ENCODE measurements around the gene IGFL1. TPM values are rescaled to one million over a fixed set of nuclear protein-coding genes. Genes with fewer than 3 reads are reported as not detected.
"Not testable (repeated sequence)": the region's sequence is repeated elsewhere in the genome, so short reads cannot be mapped to it uniquely, and the experiment has no call there.

The IGFL1 gene
- total RNA-seq, 1 donor from 2014 or later = not detected

DNA sequence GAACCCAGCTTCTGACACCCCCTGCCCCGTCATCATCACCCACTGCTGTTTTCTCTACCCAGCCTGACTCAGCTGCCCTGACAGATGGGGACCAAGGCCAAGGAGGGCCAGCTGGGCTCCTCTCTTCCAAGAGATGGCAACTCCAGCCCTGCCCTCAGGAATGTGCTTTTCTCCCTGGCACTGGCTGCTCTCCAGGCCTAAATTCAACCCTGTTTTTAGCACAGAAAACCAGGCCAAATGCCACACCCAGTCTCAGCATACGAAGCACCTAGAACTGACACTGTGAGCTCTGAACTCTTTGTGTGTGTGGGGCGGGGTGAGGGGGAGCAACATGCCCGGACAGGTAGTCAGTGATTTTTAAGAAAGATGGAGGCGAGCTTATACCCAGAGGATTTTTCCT, 23.4 kb upstream of the IGFL1 start:
- H3K4me3 ChIP-seq (ENCODE audit: low read depth, low read length) = no peak overlapping the region
- no peak for DNase-seq (ENCODE audit: low read depth)
- no peaks in the 10 kb centered on the region for H3K36me3 ChIP-seq (ENCODE audit: control insufficient read depth, insufficient read depth, low read length)
- H3K27me3 ChIP-seq (ENCODE audit: control insufficient read depth, insufficient read depth, low read length) = peaks cover 7% of the 10 kb centered on the region
- TF ChIP-seq, protein P1, sequence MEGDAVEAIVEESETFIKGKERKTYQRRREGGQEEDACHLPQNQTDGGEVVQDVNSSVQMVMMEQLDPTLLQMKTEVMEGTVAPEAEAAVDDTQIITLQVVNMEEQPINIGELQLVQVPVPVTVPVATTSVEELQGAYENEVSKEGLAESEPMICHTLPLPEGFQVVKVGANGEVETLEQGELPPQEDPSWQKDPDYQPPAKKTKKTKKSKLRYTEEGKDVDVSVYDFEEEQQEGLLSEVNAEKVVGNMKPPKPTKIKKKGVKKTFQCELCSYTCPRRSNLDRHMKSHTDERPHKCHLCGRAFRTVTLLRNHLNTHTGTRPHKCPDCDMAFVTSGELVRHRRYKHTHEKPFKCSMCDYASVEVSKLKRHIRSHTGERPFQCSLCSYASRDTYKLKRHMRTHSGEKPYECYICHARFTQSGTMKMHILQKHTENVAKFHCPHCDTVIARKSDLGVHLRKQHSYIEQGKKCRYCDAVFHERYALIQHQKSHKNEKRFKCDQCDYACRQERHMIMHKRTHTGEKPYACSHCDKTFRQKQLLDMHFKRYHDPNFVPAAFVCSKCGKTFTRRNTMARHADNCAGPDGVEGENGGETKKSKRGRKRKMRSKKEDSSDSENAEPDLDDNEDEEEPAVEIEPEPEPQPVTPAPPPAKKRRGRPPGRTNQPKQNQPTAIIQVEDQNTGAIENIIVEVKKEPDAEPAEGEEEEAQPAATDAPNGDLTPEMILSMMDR (IDR thresholded peaks at IDR 0.05; ENCODE audit: insufficient read depth, low read length, poor library complexity, severe bottlenecking) = no peak

- Histone ChIP-seq H3K4me3 (ENCODE audit: low read depth, low read length) (no peak overlapping the region), H3K27me3 (ENCODE audit: control insufficient read depth, insufficient read depth, low read length) (peaks cover 7% of the 10 kb centered on the region), H3K36me3 (ENCODE audit: control insufficient read depth, insufficient read depth, low read length) (no peaks in the 10 kb centered on the region)
- no peak for DNase-seq (ENCODE audit: low read depth)
- TF ChIP-seq, protein P1 (IDR thresholded peaks at IDR 0.05; ENCODE audit: insufficient read depth, low read length, poor library complexity, severe bottlenecking) = no peak
Measured at GRCh38 chr19:46206682-46207081, 22.9 kb upstream of the IGFL1 start.

- H3K36me3 ChIP-seq (ENCODE audit: control insufficient read depth, insufficient read depth, low read length); DNase-seq (ENCODE audit: low read depth); H3K27me3 ChIP-seq (ENCODE audit: control insufficient read depth, insufficient read depth, low read length); H3K4me3 ChIP-seq (ENCODE audit: low read depth, low read length): not testable (repeated sequence)
Measured at GRCh38 chr19:46207858-46208257, 21.7 kb upstream of the IGFL1 start.

GRCh38 chr19:46209051-46209450, 20.5 kb upstream of the IGFL1 start:
- TF ChIP-seq, protein P1 (IDR thresholded peaks at IDR 0.05; ENCODE audit: insufficient read depth, low read length, poor library complexity, severe bottlenecking) = no peak
- peaks cover 7% of the 10 kb centered on the region for H3K27me3 ChIP-seq (ENCODE audit: control insufficient read depth, insufficient read depth, low read length)
- DNase-seq (ENCODE audit: low read depth) = no peak
- H3K4me3 ChIP-seq (ENCODE audit: low read depth, low read length) = no peak overlapping the region
- H3K36me3 ChIP-seq (ENCODE audit: control insufficient read depth, insufficient read depth, low read length) = no peaks in the 10 kb centered on the region

- no peaks in the 10 kb centered on the region for H3K36me3 ChIP-seq (ENCODE audit: control insufficient read depth, insufficient read depth, low read length)
- DNase-seq (ENCODE audit: low read depth) = no peak
- H3K4me3 ChIP-seq (ENCODE audit: low read depth, low read length) = no peak overlapping the region
- peaks cover 7% of the 10 kb centered on the region for H3K27me3 ChIP-seq (ENCODE audit: control insufficient read depth, insufficient read depth, low read length)
- TF ChIP-seq, protein P1 (IDR thresholded peaks at IDR 0.05; ENCODE audit: insufficient read depth, low read length, poor library complexity, severe bottlenecking) = no peak
Measured at GRCh38 chr19:46209472-46209871, 20.1 kb upstream of the IGFL1 start.

DNA sequence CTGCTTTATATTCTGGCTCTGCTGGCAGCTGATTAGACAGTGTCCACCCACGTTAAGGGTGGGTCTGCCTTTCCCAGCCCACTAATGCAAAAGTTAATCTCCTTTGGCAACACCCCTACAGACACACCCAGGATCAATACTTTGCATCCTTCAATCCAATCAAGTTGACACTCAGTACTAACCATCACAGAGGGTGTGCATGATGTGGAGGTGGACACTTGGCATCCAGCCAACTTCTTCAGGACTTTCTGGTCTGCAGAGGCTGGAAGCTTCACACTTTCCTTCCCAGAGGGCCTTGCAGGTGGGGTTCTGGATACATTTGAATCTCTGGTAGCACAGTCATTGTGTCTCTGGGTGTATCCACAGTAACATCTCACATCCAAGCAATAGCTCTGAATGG, 18.9 kb upstream of the IGFL1 start:
- H3K27me3 ChIP-seq (ENCODE audit: control insufficient read depth, insufficient read depth, low read length) = peaks cover 7% of the 10 kb centered on the region
- TF ChIP-seq, protein P1 (IDR thresholded peaks at IDR 0.05; ENCODE audit: insufficient read depth, low read length, poor library complexity, severe bottlenecking) = no peak
- no peak overlapping the region for H3K4me3 ChIP-seq (ENCODE audit: low read depth, low read length)
- no peak for DNase-seq (ENCODE audit: low read depth)
- H3K36me3 ChIP-seq (ENCODE audit: control insufficient read depth, insufficient read depth, low read length) = no peaks in the 10 kb centered on the region
